Measurements from ENCODE around the gene HCFC1.

The HCFC1 gene

DNA sequence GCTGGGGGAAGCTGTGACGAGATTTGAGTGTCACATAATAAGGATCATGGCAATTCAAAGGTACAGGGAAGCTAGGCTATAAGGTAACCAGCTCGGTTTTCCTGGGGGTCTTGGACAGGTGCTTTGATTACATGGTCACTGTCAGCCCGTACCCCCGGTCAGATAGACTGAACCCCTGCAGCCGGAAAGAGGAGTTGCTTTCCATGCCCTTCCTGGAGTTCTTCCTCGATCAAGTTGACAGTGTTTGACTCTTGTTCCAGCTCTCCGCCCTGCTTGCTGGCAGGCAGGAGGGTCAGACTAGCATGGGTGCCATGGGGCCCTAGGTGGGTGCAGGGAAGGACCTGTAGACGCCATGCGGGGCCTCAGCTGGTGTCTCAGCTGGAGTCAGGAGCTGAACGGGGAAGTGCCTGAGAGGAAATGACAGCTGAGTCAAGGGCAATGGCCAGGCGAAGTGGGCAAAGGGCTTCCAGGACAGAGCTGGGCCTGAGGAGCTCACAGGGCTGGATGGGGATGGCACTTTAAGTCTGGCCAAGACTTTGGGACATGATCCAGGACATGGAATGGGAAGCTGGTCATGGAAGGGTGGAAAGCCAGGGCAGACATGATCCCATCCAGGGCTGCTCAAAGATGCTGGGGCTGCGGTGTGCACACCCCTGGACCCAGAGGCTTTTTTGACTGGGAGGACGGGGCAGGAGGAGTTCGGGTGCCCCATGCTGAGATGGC is 2.5 kb upstream of the HCFC1 start:
- Histone ChIP-seq H3K27me3 (ENCODE audit: control insufficient read depth, low read length) (no peaks in the 10 kb centered on the region), H3K79me2 (ENCODE audit: control insufficient read depth, low read length) (peaks cover 44% of the 10 kb centered on the region), H3K36me3 (ENCODE audit: control insufficient read depth, low read length) (peaks cover 23% of the 10 kb centered on the region), H3K27ac (ENCODE audit: low read depth, low read length) (peak overlapping the region; percentile 94), H3K4me2 (ENCODE audit: low read length) (peak overlapping the region; percentile 91), H4K20me1 (ENCODE audit: control insufficient read depth, insufficient read depth, low read depth, low read length) (no peaks in the 10 kb centered on the region), H3K4me3 (ENCODE audit: low read length) (peak overlapping the region; percentile 77), H3K4me1 (ENCODE audit: control insufficient read depth, low read length) (peaks cover 16% of the 10 kb centered on the region), H3K9me3 (ENCODE audit: control insufficient read depth, insufficient read depth, low read length) (no peaks in the 10 kb centered on the region), H3F3A (ENCODE audit: control insufficient read depth, insufficient read depth) (0 out of 2 replicates have a peak, but pooled peaks cover 3% of the 10 kb centered on the region), H3K9me2 (replicated peaks; ENCODE audit: control insufficient read depth, low read length) (no peaks in the 10 kb centered on the region)
- no peak for TF ChIP-seq EZH2phosphoT487 (IDR thresholded peaks at IDR 0.05; ENCODE audit: borderline replicate concordance, low read length)
- TF ChIP-seq CTCF (IDR thresholded peaks at IDR 0.05; ENCODE audit: low read depth, low read length, poor library complexity, severe bottlenecking): no peak

GRCh38 chrX:153973127-153974002 is 1.7 kb upstream of the HCFC1 start:
- Histone ChIP-seq H3K79me2 (ENCODE audit: control insufficient read depth, low read length) (peaks cover 52% of the 10 kb centered on the region), H3K36me3 (ENCODE audit: control insufficient read depth, low read length) (peaks cover 30% of the 10 kb centered on the region), H3F3A (ENCODE audit: control insufficient read depth, insufficient read depth) (0 out of 2 replicates have a peak, but pooled peaks cover 3% of the 10 kb centered on the region), H3K4me2 (ENCODE audit: low read length) (peak overlapping the region; percentile 91), H3K27me3 (ENCODE audit: control insufficient read depth, low read length) (no peaks in the 10 kb centered on the region), H3K9me3 (ENCODE audit: control insufficient read depth, insufficient read depth, low read length) (no peaks in the 10 kb centered on the region), H3K4me3 (ENCODE audit: low read length) (peak overlapping the region; percentile 77), H4K20me1 (ENCODE audit: control insufficient read depth, insufficient read depth, low read depth, low read length) (no peaks in the 10 kb centered on the region; the same call in 1 of the 2 replicates), H3K4me1 (ENCODE audit: control insufficient read depth, low read length) (peaks cover 22% of the 10 kb centered on the region), H3K9me2 (replicated peaks; ENCODE audit: control insufficient read depth, low read length) (no peaks in the 10 kb centered on the region), H3K27ac (ENCODE audit: low read depth, low read length) (peak overlapping the region; percentile 94)
- TF ChIP-seq CTCF (IDR thresholded peaks at IDR 0.05; ENCODE audit: low read depth, low read length, poor library complexity, severe bottlenecking) (no peak), EZH2phosphoT487 (IDR thresholded peaks at IDR 0.05; ENCODE audit: borderline replicate concordance, low read length) (no peak)

GRCh38 chrX:153972368-153973126 is 929 bp upstream of the HCFC1 start, which contains the start of gene TMEM187:
TSS of gene TMEM187 (plus strand) at chrX:153972754. CDS start at chrX:153982063, 9,309 bp downstream.
- 0 out of 2 replicates have a peak, but pooled peaks cover 3% of the 10 kb centered on the region for H3F3A ChIP-seq (ENCODE audit: control insufficient read depth, insufficient read depth)
- peaks cover 30% of the 10 kb centered on the region for H3K4me1 ChIP-seq (ENCODE audit: control insufficient read depth, low read length)
- TF ChIP-seq EZH2phosphoT487 (IDR thresholded peaks at IDR 0.05; ENCODE audit: borderline replicate concordance, low read length) (no peak), CTCF (IDR thresholded peaks at IDR 0.05; ENCODE audit: low read depth, low read length, poor library complexity, severe bottlenecking) (no peak)
- H3K79me2 ChIP-seq (ENCODE audit: control insufficient read depth, low read length): peaks cover 60% of the 10 kb centered on the region
- peak within 1 kb of the TSS; percentile 96 for H3K27ac ChIP-seq (ENCODE audit: low read depth, low read length)
- H4K20me1 ChIP-seq (ENCODE audit: control insufficient read depth, insufficient read depth, low read depth, low read length): peaks cover 7% of the 10 kb centered on the region; the same call in 1 of the 2 replicates
- peak within 1 kb of the TSS; percentile 91 for H3K4me2 ChIP-seq (ENCODE audit: low read length)
- H3K9me2 ChIP-seq (replicated peaks; ENCODE audit: control insufficient read depth, low read length): no peaks in the 10 kb centered on the region
- no peaks in the 10 kb centered on the region for H3K27me3 ChIP-seq (ENCODE audit: control insufficient read depth, low read length)
- no peaks in the 10 kb centered on the region for H3K9me3 ChIP-seq (ENCODE audit: control insufficient read depth, insufficient read depth, low read length)
- peaks cover 37% of the 10 kb centered on the region for H3K36me3 ChIP-seq (ENCODE audit: control insufficient read depth, low read length)
- H3K4me3 ChIP-seq (ENCODE audit: low read length): peak within 1 kb of the TSS; percentile 94
